Endometrium (tissue), 2 donors: ENCODE results near the gene RADIL.
"Not testable (repeated sequence)": the region's sequence is repeated elsewhere in the genome, so short reads cannot be mapped to it uniquely, and the experiment has no call there.

ENCODE experiments used
- FAIRE-seq: peaks from 2 replicates; lab custom pipeline; 2012; peaks lifted over from hg19 to GRCh38; lab: Jason Lieb, UNC
- donor health status: control.
- donor health status: control.

Gene RADIL

DNA sequence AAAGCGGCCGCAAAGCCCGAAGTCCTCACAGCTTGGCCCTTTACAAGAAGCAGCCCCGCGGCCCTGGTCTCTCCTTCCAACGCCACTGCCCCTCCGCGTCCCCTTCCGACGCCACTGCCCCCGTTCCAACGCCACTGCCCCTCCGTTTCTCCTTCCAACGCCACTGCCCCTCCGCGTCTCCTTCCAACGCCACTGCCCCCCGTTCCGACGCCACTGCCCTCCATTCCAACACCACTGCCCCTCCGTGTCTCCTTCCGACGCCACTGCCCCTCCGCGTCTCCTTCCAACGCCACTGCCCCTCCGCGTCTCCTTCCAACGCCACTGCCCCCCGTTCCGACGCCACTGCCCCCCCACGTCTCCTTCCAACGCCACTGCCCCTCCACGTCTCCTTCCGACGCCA is 75.0 kb downstream of the RADIL start:
- no peak for FAIRE-seq

GRCh38 chr7:4808026-4808425 is 75.5 kb downstream of the RADIL start:
- FAIRE-seq: no peak

- FAIRE-seq: no peak
These were observed 75.9 kb downstream of the RADIL start for GRCh38 chr7:4807598-4808016.

GRCh38 chr7:4806983-4807597 is 76.4 kb downstream of the RADIL start:
- no peak for FAIRE-seq

- FAIRE-seq: no peak
These were observed 77.6 kb downstream of the RADIL start for GRCh38 chr7:4805984-4806300.

DNA sequence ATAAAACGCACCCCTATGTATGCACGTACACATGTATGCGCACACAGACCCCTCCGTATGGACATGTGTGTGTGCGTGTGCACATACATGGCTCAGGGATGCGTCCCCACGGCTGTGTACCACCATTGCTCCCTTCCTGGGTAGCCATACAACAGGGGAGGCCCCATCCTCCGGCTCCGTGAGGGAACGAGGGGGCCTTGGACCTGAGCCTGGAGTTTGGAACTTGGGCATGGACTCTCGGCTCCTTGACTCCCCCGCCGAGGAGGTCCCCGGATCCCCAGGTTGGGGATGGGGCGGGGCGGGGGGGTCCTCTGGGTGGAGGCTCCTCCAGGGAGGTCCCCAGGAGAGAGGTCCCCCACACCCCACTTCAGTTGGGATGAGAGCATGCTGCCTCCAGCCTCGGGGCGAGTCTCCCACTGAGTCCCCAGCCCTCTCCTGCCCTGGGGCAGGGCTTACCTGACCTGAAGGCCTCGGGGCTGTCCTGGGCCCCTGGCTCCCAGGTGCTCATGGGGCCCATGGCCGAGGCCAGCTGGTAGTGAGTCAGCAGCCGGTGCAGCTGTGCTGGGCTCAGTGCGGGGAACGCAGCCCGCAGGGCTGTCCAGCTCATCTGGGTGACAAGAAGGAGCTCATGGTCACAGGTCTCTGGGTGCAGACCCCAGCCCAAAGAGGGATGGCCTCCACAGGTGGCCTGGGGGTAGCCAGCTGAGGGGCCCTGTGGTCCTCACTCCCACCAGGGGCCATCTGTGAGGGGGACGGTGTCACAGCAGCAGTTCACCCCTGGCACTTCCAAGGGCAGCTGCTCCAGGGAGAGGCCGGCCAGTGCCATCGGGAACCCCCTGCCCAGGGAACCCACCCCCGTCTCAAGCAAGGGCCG is 78.2 kb downstream of the RADIL start:
- FAIRE-seq: no peak

DNA sequence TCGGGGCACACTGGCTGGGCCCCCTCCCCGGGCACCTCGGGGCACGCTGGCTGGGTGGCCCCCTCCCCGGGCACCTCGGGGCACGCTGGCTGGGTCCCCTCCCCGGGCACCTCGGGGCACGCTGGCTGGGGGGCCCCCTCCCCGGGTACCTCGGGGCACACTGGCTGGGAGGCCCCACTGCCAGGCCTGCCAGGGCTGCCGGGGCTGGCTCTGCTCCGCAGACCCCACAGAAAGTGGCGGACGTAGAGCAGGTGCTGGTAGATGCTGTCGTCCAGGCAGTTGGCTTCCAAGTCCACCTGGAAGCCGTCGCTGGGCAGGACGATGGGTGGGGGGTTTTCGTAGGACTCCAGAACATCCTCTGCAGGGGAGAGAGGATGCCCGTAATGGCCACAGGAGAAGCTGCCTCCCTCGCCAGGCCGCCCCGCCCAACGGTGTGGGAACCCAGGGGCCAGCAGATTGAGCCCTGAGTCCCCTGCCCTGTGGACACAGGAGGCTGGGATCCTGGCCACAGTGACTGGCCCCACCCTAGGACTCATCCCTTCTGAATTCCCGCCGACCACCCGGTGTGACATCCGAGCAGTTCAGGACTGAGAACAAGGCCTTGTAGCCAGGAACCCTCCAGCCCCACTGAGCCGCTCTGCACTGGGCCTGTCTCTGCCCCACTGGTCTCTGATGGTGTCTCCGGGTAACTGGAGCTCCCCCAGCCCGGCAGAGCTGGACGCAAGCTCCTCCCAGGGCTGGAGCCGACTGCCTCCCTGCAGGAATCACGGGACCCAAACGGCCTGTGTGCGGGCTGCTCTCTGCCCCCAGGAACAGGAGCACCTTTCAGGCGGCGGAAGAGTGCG is 79.9 kb downstream of the RADIL start:
- FAIRE-seq: no peak

DNA sequence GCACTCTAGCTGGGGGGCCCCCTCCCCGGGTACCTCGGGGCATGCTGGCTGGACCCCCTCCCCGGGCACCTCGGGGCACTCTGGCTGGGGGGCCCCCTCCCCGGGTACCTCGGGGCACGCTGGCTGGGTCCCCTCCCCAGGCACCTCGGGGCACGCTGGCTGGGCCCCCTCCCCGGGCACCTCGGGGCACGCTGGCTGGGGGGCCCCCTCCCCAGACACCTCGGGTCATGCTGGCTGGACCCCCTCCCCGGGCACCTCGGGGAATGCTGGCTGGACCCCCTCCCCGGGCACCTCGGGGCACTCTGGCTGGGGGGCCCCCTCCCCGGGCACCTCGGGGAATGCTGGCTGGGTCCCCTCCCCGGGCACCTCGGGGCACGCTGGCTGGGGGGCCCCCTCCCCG is 80.9 kb downstream of the RADIL start:
- not testable (repeated sequence) for FAIRE-seq

- FAIRE-seq: no peak
These were observed 81.7 kb downstream of the RADIL start for GRCh38 chr7:4801839-4802231.

DNA sequence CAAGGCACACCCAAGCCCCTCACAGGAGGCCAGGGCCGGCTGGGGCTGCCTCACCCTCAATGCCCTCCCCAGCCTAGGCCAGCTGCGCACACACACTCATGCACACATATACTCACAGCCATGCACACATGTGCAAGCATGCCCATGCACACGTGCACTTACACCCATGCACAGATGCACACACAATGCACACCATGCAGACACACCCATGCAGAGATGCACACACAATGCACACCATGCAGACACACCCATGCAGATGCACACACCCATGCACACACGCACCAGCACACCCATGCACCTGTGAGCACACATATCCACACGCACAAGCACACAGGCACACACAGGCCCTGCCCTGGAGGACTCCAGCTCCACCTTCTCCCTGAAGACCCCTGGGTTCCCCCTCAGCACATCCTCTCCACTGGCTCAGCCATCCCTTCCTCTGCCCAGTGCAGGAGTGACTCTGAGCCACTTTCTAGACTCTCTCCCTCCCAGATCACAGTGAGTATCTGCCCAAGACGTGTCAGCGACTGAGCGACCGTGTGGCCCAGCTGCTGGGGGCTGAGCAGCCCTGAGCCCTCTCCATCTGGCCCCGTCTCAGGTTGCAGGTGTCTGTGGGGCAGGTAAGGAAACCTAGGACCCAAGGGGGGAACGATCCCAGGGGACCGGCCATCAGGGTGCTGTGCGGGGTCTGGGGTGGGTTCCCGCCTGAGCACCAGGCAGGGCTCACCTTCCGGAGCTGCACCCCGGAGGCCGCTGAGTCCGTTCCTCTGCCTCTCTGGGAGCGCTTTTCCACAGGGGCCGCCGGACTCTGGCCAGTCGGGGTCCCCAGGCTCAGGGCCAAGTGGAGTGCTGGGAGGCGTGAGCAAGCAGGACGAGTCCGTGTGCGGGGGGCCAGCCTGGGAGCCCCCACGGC is 82.3 kb downstream of the RADIL start:
- FAIRE-seq: no peak

DNA sequence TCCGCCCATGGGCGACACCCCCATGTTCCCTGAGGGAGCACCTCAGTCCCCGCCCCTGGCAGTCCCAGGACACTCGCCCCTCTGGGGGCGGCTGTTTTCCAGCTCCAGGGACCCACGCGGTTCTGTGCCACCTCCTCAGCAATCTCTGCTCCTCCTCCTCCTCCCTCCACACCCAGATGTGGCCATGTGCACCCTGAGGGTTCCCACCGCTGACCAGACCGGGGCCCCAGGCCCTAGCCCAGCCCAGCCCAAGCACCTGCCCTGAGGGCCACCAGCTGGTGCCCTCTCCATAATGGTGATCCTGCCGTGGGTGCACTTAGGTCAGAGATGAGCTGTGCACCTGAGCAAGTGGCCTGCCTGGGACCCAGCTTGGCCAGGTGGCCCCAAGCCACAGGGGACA is 83.0 kb downstream of the RADIL start:
- FAIRE-seq: no peak

- FAIRE-seq: no peak
These were observed 83.8 kb downstream of the RADIL start for GRCh38 chr7:4799508-4800268.

DNA sequence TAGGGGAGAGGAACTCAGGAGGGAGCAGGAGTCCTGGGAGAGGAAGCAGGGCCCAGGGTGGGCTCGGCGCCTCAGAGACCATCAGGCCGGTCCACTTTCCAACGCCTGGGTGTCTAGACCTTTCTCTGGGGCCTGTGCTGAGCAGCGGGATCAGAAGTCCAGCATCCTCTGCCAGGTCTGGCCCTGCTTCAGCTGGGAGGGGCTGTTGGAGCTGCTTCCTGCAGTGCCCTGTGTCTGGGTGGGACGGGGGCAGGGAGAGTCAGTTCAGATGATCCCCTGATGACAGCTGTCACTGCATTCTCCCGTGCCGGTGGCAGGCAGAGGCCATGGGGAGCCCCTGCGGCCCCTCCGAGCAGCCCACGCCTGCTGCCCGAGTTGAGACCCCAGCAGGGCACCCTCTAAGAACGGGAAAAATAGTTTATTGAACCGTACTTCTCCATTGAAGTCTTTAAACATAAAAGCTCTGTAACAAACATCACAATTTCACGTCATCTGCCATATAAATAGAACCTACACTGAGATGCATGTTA is 84.7 kb downstream of the RADIL start:
- no peak for FAIRE-seq

GRCh38 chr7:4797858-4798705 is 85.4 kb downstream of the RADIL start:
- FAIRE-seq: no peak

DNA sequence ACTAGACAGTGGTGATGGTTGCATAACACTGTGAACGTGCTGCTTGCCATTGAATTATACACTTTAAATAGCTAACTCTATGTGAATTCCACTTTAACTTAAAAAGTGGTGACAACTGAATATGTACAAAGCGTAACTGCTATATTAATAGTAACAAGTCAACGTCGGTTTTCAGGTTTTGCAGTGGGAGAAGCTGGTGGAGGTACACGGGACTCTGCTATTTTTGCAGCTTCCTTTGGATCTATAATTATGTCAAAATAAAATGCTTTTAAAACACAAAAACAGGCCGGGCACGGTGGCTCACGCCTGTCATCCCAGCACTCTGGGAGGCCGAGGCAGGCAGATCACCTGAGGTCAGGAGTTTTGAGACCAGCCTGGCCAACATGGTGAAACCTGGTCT is 87.1 kb downstream of the RADIL start:
- FAIRE-seq: no peak

DNA sequence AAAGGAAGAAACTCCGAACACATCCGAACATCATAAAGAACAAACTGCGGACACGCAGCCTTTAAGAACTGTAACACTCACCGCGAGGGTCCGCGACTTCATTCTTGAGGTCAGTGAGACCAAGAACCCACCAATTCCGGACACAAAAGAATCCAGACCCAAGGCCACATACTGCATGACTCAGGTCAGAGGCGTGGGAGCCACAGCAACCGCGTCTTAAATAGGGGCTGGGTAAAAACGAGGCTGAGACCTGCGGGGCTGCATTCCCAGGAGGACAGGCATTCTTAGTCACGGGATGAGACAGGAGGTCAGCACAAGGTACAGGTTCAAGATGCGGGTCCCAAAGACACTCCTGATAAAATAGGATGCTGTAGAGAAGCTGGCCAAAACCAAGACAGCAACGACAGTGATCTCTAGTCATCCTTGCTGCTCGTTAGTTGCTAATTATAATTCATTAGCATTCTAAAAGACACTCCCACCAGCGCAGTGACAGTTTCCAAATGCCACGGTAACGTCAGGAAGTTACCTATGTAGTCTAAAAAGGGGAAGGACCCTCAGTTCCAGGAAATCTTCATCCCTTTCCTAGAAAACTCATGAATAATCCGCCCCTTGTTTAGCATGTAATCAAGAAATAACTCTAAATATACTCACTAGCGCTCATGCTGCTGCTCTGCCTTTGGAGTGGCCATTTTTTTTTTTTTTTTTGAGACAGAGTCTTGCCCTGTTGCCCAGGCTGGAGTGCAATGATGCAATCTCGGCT is 88.7 kb downstream of the RADIL start:
- FAIRE-seq: no peak

GRCh38 chr7:4794171-4794570 is 89.3 kb downstream of the RADIL start:
- not testable (repeated sequence) for FAIRE-seq

GRCh38 chr7:4793385-4793993 is 90.0 kb downstream of the RADIL start:
- not testable (repeated sequence) for FAIRE-seq
